Renal cortex interstitium (tissue), 11 donors: ENCODE measurements around the gene TCF15. TPM values are rescaled to one million over a fixed set of nuclear protein-coding genes. Genes with fewer than 3 reads are reported as not detected.

Experiments
- DNase-seq, 11 donors: peaks; one replicate each; pipeline ENCODE4 v3.0.0-alpha.2; 2013; ENCODE audit warnings: low read depth in 9 of 11, low spot score in 4 of 11; ENCODE audit errors: extremely low read depth in 1 of 11
- polyA plus RNA-seq, 3 donors: library from polyadenylated mRNA; unstranded; fragments of 120-200 nt; gene quantifications; one replicate each; pipeline ENCODE4 v1.2.1, GENCODE V29; 2013; ENCODE audit not compliant: insufficient read length in 3 of 3

The TCF15 gene
- polyA plus RNA-seq, 3 donors, result 1.3 to 1.9 (median 1.3) TPM

GRCh38 chr20:571754-572441 is 38.2 kb downstream of the TCF15 start:
- peak; percentile 35 to 70 (median 59) for DNase-seq

GRCh38 chr20:568673-569415 is 41.3 kb downstream of the TCF15 start:
- no peak for DNase-seq

- no peak for DNase-seq
These were observed 41.9 kb downstream of the TCF15 start for GRCh38 chr20:568097-568652.

GRCh38 chr20:564192-564591 is 45.9 kb downstream of the TCF15 start:
- no peak for DNase-seq

GRCh38 chr20:563187-563586 is 46.9 kb downstream of the TCF15 start:
- DNase-seq, result no peak

GRCh38 chr20:562232-562897 is 47.7 kb downstream of the TCF15 start:
- no peak for DNase-seq

GRCh38 chr20:561437-562231 is 48.5 kb downstream of the TCF15 start:
- peak in 9 of 11 donors; percentile 50 to 72 (median 61) for DNase-seq

GRCh38 chr20:560680-561079 is 49.4 kb downstream of the TCF15 start:
- no peak for DNase-seq

- no peak for DNase-seq
These were observed 52.0 kb downstream of the TCF15 start for GRCh38 chr20:558117-558516.

- no peak for DNase-seq
These were observed 53.1 kb downstream of the TCF15 start for GRCh38 chr20:556984-557383.

- DNase-seq, result no peak
These were observed 54.1 kb downstream of the TCF15 start for GRCh38 chr20:555976-556385.

Other genes starting within 250 kb of the TCF15 start
- gene TRIB3, start 229.5 kb downstream of the TCF15 start, polyA plus RNA-seq, result 1 to 10 TPM; 3.0 to 4.2 (median 4.1) TPM
- gene RBCK1, start 202.0 kb downstream of the TCF15 start, polyA plus RNA-seq, result 10 to 100 TPM; 81.2 to 98.0 (median 85.4) TPM
- gene TBC1D20, start 147.8 kb downstream of the TCF15 start, polyA plus RNA-seq, result 10 to 100 TPM; 32.3 to 34.5 (median 32.4) TPM
- gene CSNK2A1, start 66.5 kb downstream of the TCF15 start, polyA plus RNA-seq, result 100 to 1,000 TPM; 131 to 154 (median 143) TPM
- 10 to 100 TPM; 12.0 to 14.0 (median 12.8) TPM for gene SRXN1, start 42.9 kb upstream of the TCF15 start, polyA plus RNA-seq
- gene SCRT2, start 65.5 kb upstream of the TCF15 start, polyA plus RNA-seq, result under 1 TPM in 2 of 3 donors, not detected in 1; 0.05 TPM
- 1 to 10 TPM; 3.3 to 4.0 (median 3.6) TPM for gene SLC52A3, start 158.2 kb upstream of the TCF15 start, polyA plus RNA-seq
- gene FAM110A, start 223.4 kb upstream of the TCF15 start, polyA plus RNA-seq, result 10 to 100 TPM in 1 of 3 donors, 1 to 10 TPM in 2; 7.3 to 10.3 (median 9.8) TPM